ENCODE measurements around the gene MTMR2.

Gene MTMR2

DNA sequence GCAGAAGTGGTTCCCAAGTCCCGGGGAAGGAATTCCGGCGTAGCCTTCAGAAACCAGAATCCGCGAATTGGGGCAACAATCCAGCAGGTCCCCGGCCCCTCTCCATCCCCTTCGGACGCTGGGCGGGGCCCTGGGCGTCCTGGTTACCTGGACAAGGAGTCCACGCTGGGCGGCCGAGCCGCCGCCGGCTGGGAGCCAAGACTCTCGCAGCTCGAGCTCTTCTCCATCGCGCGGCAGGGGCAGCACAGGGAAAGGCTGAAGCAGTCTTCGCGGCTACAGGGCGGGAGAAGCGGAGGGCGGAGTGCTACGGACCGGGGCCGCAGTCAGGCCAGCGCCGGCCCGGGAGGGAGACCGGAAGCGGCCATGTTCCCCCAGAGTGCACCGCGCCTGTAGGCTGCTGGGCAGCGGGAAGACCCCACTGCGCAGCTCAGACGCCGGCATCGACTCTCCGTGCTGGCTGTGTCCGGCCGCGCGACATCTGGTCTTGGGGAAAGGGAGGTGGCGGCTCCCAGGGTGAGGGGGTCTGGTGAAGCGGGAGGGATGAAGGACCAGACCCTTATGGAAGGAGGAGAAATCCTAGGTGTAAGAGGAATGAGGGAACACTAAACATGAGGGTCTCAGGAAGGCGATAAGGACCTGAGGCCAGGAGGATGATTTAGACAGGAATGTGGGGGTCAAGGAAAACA, at the start of gene MTMR2:
Gene MTMR2 (minus strand): TSS at position 380 of the 686 bp plus-strand sequence. CDS start 153 bp downstream, at position 227.
- peak; percentile 67 for DNase-seq (ENCODE audit: low spot score)

DNA sequence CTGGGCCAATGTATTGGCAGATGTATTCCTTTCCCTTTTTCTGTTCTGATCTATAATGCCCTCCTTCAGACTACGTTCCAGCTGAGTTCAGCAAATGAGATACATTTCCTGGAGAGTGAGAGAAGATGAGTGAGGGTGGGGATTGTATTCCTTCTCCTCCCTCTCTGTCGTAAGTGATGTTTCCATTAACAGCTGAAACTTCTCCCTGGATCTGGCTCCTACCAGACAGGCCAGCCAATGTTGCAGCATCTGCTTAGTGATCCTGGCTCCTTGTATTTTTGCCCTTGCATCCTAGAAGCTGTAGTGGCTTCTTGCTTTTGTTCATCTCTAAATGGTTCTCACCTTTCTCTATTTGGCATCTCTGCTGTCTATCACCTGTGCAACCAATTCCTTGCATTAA, 48.2 kb upstream of the MTMR2 start:
- DNase-seq (ENCODE audit: low spot score) = no peak

DNA sequence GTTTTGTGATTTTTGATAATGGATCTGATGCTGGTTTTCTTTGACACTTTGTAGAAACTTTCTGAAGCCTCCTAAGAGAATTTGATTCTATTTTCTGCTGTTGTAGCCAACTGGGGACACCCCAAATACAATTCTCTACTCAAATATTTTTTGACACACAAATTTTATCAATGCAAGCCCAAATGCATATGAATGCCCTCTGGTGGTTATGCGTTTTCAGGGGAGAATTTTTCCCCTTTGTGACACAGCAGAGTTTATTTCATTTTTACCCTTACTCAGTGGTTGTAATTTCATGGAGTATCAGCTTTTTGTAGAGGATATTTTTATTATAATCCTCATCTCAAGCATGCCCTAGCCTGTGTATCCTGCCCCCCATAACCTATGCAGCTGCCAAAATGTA, 44.7 kb upstream of the MTMR2 start:
- DNase-seq (ENCODE audit: low spot score) = peak; percentile 2

DNA sequence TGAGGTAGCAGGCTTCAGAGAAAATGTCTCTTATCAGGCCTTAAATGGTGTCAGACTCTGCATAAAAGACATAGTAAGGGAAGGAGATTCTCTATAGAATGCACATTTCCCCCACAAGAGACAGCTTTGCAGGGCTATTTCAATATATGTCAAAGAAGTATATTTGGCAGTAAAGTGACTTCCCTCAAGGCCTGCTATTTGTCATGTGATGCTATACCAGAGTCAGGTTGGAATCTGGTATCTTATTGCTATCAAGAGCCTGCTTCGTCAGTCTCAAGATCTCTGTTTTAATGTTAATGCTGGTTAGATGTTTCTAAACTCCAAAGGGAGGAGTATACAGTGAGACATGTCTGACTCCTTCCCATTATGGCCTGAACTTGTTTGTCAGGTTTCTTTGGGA, 40.4 kb upstream of the MTMR2 start:
- DNase-seq (ENCODE audit: low spot score) = no peak

DNA sequence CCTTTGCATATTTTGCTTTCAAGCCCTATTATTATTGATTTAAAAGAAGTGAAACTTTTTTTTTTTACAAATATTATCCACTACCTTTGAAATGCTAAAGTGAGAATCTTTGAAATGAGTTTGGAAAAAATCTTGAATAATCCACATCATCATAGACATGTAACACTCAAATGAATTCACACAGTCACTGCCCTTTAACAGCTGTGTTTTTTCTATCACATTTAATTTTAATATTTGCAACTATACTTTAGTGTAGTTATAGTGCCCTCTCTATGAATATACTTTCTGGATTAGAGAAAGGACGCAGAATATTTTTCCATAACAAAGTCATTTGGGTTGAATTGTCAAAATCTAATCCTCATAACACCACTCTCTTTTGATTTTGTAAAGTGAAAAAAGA, 37.9 kb upstream of the MTMR2 start:
- no peak for DNase-seq (ENCODE audit: low spot score)

DNA sequence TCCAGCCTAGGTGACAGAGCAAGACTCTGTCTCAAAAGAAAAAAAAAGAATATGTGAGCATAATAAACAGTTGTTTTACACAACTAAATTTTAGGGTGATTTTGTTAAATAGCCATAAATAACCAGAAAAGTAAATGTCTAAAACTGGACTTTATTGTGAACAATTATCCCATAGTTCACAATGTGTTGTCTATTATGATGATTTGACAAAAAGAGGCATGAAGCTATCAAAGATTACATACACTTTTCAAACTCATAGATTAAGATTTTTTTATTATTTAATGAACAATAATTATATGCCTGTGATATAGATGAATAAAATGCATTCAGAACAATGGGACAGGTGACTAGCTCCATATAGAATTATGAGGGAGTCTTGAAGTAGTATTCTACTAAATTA, 27.0 kb upstream of the MTMR2 start:
- no peak for DNase-seq (ENCODE audit: low spot score)

DNA sequence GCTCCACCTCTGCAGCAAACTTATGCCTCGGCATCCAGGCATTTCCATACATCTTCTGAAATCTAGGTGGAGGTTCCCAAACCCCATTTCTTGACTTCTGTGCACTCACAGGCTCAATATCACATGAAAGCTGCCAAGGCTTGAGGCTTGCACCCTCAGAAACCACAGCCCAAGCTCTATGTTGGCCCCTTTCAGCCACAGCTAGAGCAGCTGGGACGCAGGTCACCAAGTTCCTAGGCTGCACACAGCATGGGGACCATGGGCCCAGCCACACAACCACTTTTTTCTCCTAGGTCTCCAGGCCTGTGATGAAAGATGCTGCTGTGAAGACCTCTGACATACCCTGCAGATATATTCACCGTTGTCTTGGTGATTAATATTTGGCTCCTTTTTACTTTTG, 24.7 kb upstream of the MTMR2 start:
- DNase-seq (ENCODE audit: low spot score) = no peak

DNA sequence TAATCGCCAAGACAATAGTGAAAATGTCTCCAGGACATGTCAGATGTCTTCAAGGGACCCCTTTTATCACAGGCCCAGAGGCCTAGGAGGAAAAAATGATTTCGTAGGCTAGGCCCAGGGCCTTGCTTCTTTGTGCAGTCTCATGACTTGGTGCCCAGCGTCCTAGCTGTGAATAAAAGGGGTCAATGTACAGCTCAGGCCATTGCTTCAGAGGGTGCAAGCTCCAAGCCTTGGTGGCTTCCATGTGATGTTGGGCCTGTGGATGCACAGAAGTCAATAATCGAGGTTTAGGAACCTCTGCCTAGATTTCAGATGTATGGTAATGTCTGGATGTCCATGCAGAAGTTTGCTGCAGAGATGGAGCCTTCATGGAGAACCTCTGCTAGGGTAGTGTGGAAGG, 20.7 kb upstream of the MTMR2 start:
- DNase-seq (ENCODE audit: low spot score) = no peak

DNA sequence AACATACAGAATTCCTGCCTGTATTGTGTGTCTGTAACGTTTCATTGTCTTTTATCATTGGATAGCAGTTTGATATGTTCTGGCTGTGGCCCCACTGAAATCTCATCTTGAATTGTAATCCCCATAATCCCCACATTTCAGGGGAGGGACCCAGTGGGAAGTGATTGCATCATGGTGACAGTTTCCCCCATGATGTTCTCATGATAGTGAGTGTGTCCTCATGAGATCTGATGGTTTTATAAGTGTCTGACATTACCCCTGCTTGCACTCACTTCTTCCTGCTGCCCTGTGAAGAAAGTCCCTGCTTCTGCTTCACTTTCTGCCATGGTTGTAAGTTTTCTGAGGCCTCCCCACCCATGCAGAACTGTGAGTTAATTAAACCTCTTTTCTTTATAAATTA, 19.6 kb upstream of the MTMR2 start:
- DNase-seq (ENCODE audit: low spot score) = no peak

DNA sequence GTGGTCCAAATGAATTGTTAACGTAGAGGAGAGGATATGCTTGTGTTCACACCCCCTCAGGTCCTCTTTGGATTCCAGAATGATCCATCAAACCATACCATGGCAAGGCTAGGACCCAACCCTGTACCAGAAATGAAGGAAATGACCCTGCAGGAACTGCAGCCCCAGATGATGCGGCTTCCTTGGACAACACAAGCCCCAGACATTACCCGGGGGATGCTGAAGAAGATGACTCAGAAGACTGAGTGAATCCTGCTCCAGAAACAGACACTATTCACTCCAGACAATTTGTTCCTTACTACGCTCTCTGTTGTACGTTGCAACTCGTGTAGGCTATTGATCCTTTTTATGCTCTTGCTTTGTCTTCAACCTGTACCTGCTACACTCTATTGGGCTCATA, 15.2 kb upstream of the MTMR2 start:
- DNase-seq (ENCODE audit: low spot score) = no peak

DNA sequence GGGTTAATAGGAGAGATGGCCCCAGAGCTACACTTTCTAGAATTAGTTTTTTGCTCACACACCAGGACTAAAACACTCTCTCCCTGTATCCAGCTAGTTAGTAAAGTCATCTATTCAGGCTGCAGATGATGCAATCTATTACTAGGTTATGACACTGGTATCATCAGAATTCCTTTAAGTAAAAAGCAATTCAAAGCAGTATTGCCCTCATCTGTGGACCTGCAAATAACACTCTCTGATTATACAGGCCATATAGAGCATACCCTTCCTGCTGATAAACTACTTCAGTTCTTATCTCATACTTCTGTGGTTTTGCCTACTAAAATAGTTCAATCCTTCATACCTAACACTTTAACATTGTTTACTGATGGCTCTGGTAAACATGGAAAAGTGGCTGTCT, 13.5 kb upstream of the MTMR2 start:
- no peak for DNase-seq (ENCODE audit: low spot score)

DNA sequence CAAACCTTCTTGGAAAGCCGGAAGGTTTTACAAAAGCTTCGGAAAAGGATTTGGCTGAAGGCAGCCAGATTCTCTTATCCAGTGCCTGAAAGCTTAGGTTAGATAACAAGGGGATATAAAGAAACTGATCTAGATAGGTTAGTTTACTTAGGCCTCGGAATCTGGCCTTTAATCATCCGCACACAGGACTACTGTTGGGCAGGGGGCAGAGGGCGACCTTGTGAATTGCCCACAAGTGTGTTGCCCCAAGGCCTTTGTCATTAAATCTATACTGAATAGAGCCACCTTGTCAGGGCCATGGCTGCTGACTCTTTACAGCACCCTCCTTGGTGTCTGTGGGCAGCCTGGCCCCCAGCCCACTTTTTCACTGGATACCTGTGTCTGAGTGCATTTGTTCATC, 9.7 kb upstream of the MTMR2 start:
- no peak for DNase-seq (ENCODE audit: low spot score)

DNA sequence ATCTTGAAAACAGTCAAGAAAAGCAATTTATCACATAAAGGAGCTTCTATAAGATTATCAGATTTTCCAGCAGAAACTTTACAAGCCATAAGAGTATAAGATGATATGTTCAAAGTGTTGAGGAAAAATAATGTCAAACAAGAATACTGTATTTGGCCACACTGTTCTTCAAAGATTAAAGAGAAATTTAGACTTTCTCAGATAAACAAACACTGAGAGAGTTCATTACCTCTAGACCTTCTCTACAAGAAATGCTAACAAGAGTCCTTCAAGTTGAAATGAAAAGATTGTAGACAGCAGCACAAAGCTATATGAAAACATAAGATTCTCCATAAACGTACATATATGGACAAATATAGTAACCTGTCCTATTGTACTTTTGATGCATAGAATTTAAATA, 8.0 kb upstream of the MTMR2 start:
- no peak for DNase-seq (ENCODE audit: low spot score)

DNA sequence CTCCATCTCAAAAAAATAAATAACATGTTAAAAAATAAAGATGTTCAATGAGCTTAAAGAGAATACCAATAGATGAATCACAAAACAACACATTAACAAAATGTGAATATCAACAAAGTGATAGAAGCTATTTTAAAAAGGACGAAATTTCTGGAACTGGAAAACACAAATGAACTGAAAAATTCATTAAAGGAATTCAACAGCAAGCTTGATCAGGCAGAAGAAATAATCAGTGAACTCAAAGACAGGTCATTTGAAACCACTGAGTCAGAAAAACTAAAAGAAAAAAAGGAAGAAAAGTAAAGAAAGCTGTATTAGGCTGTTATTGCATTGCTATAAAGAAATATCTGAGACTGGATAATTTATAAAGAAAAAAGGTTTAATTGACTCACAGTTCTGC, 7.0 kb upstream of the MTMR2 start:
- no peak for DNase-seq (ENCODE audit: low spot score)

DNA sequence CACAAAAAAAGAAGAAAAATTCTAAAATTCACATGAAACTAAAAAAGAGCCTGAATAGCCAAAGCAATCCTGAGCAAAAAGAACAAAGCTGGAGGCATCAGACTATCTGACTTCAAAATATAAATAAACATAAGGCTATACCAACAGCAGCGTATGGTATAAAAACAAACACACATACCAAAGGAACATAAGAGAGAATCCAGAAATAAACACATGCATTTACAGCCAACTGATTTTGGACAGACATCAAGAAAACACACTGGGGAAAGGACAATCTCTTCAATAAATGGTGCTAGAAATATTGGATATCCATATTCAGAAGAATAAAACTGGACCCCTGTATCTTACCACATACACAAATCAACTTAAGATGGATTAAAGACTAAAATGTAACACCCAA, 2.8 kb upstream of the MTMR2 start:
- no peak for DNase-seq (ENCODE audit: low spot score)

DNA sequence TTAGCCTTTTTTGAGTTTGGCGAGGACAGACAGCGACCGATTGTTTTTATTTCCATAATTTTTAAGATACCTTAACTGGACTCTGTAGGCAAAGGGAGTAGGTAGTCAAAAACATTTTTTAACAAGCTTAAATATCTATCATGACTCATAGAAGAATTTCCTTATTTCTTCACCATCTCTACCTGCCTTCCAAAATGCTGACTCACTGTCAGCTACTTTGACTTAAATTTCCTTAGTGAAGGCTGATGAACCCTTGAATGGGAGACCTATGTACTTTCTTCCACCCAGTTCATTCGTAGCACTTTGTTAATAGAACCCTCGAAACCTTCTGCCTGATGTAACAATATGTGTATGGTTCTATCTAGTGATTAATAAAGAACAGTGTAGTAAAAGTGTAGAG, 1.1 kb upstream of the MTMR2 start:
- peak; percentile 5 for DNase-seq (ENCODE audit: low spot score)

DNA sequence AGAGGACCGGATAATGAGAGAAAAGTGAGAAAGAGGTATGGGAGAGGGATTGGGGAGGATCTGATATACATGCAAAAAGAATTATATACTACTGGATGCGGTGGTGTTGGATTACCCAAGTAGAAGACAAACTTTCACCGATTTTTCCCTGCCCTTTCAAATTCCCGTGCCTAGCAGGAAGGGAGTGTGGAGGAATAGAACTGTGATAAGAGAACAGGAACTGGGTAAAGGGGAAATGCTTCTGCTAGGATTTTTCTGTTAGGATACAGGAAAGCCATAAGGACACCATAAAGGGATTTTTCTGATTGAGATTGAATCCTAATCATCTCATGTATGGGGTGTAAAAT, 480 bp upstream of the MTMR2 start:
- DNase-seq (ENCODE audit: low spot score) = no peak

DNA sequence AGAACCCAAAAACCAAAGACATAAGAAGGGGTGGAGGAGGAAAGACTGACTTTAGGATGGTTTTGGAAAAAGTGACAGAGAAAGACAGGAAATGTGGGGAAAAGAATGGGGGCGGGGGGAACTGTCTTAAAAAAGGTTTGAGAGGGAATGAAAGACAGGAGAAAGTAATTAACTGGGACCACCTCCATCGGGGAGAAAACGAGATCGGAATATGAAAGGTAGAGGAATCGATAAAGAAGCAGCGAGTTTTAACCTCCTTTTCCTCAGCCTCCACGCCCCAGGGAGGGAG, 524 bp downstream of the MTMR2 start:
- DNase-seq (ENCODE audit: low spot score) = no peak

DNA sequence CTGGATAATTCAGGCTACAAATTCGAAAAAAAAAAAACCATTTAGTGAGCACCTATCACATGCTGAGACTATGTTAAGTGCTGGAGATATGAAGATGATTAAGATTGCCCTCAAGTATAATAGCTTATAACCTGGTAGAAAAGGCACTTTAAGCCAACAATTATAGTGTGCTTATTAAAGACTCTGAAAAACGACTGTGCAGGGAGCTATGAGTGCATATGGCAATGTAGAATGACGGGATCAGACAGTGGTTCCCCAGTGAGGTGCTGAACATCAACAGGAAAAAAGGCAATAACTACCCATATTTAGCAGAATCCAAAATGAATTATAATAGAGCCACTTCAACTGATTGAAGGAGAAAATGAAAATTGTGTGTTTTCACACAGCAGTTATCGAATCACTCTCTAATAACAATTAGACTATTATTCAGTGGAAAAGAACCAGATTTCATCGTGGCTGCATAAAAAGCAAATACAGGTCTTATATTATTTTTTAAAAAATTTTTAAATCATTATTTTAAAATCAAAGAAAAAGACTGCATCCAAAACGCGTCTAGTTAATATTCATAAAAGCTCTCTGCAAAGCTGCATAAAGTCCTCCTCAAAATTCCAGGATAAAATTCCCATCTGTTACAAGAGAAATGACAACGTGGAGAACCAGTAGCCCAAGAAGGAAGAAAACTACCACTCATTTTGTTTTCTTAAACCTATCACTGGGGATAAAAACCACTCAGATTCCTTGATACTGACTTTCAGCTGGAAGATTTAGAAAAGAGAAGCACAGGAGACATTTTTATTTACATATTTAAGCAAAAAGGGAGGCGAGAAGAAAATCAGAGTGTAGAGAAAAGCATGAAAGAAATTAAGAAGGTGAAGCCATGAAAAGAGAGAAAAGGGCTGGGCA, 1.1 kb downstream of the MTMR2 start:
- DNase-seq (ENCODE audit: low spot score) = no peak

DNA sequence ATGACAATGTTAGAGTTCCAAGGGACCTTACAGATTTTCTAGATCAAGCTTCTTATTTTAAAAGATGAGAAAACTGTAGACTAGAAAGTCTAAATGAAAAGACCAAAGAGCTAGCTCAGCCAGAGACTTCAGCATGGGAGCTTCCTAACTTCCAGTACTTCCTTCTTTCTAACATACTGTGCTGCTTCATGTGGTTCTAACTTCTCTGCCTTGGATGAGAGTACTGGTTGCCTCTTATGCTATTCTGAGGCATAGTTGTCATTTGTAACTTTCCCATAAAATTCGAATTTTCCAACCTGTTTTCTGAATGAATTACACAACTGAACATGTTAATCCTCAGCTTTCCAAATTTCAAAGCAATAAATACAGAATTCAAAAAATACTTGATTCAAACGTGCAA, 1.8 kb downstream of the MTMR2 start:
- DNase-seq (ENCODE audit: low spot score) = no peak

DNA sequence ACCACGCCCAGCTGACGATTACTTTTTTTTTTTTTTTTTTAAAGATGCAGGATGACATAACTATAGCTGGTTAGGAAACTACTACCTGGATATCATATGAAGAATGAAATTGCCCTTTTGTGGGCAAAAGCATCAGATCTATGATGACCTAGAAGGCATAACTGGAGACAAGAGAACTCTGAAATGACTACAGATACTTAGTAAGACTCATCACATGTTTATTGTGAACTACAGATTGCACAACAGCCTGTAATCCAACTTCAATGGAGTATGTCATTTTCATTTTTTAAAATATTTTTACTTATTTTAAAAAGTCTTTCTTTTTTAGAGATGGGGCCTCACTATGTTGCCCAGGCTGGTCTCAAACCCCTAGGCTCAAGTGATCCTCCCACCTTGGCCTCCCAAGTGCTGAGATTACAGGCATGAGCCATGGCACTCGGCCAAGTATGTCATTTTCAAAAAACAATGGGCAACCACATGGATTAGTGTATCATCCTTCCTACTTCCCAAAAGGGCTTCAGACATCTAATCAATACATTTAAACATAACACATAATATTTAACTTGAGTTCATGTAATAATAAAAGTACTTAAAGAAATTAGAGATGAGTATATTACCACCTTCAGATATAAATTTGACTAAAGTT, 3.3 kb downstream of the MTMR2 start:
- no peak for DNase-seq (ENCODE audit: low spot score)

DNA sequence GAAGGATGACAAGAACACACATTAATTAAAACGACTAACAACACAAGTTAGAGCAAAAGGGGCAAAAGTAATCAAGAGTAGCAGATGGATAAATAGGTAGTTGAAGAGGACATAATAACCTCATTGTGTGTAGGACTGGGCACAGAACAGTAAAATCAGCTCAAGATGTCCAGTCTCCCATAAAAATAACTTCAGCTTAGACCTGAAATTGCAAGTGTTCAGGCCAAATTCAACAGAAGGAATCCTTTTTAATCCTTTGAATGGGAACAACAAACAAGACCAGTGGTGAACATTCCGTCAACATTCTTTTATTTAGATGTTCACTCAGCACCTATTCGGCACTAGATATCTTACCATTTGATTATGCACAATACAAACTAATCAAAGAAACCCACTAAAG, 4.4 kb downstream of the MTMR2 start:
- DNase-seq (ENCODE audit: low spot score) = no peak

DNA sequence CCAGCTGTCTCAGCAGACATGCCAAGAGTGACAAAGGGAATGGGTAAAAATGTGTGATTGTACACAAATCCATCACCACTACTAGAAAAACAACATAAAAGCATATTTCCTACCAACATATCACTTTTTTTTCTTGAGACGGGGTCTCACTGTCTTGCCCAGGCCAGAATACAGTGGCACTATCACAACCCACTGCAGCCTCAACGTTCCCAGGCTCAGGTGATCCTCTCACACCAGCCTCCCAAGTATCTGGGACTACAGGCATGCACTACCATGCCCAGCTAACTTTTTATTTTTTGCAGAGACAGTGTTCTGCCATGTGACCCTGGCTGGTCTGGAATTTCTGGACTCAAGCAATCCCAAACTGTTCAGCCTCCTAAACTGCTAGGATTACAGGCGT, 5.2 kb downstream of the MTMR2 start:
- DNase-seq (ENCODE audit: low spot score) = no peak

DNA sequence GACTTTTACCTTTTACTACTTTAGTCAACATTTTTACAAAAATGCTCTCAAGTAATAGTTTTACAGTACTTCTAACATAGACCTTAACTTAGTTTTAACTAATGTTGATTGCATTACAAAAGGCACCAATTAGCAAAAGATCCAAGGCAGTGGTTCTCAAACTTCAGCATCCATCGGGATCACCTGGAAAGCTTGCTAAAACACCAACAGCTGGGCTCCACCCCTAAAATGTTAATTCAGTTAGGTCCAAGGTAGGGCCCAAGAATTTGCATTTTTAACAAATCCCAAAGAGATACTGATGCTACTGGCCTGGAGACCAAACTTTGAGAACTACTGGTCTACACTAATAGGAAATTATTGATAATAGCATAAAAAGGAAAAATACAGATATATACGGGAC, 5.9 kb downstream of the MTMR2 start:
- DNase-seq (ENCODE audit: low spot score) = no peak

All from HuH-7 (cell line).